HepG2 (cell line): ENCODE results near the gene RHBDD3. TPM values are rescaled to one million over a fixed set of nuclear protein-coding genes. Genes with fewer than 3 reads are reported as not detected.
A peak's percentile ranks its signal among the peaks of the same experiment; 100 is the strongest.

Experiments
- CBX2 ChIP-seq, 2 experiments: fragments of 200-600 bp in 1 of 2; sonication (generic); formaldehyde crosslinking in 1 of 2; IDR thresholded peaks; 2 replicates each; pipeline versions ENCODE4 v1.7.0 to v1.8.1; 2018 to 2022; ENCODE audit warnings: low read depth in 2 of 2, low read length in 1 of 2, mild to moderate bottlenecking in 1 of 2, missing genetic modification reagents in 1 of 2
- CBX5 ChIP-seq: sonication (generic); formaldehyde crosslinking; IDR thresholded peaks from 2 replicates; pipeline ENCODE4 v1.4.0; 2020; ENCODE audit warnings: missing genetic modification reagents, borderline replicate concordance
- CHCHD3 ChIP-seq: sonication (generic); formaldehyde crosslinking; IDR thresholded peaks from 2 replicates; pipeline ENCODE4 v1.8.0; 2022; ENCODE audit warnings: mild to moderate bottlenecking, missing genetic modification reagents, moderate library complexity
- ELF1 ChIP-seq: sonication (generic); formaldehyde crosslinking; IDR thresholded peaks from 2 replicates; pipeline ENCODE4 v1.4.0; 2020; ENCODE audit warnings: missing genetic modification reagents
- ELF4 ChIP-seq: sonication (generic); formaldehyde crosslinking; IDR thresholded peaks from 2 replicates; pipeline ENCODE4 v1.5.0; 2020; ENCODE audit warnings: missing genetic modification reagents, mild to moderate bottlenecking, moderate library complexity, borderline replicate concordance
- FOXP4 ChIP-seq: sonication (generic); formaldehyde crosslinking; IDR thresholded peaks from 2 replicates; pipeline ENCODE4 v1.4.0; 2020; ENCODE audit warnings: missing genetic modification reagents
- GLI4 ChIP-seq: sonication (generic); formaldehyde crosslinking; IDR thresholded peaks from 2 replicates; pipeline ENCODE4 v1.5.1; 2020; ENCODE audit warnings: missing genetic modification reagents, mild to moderate bottlenecking, moderate library complexity, borderline replicate concordance
- HCFC1 ChIP-seq: fragments of 150-350 bp; IDR thresholded peaks from 2 replicates; pipeline ENCODE4 v1.6.1; 2014; ENCODE audit warnings: low read depth, low read length
- NBN ChIP-seq: fragments of 450-650 bp; conservative IDR thresholded peaks from 2 replicates; pipeline ENCODE4 v1.6.1; 2017
- NPAS2 ChIP-seq: sonication (generic); formaldehyde crosslinking; IDR thresholded peaks from 2 replicates; pipeline ENCODE4 v1.8.0; 2022; ENCODE audit warnings: mild to moderate bottlenecking, missing genetic modification reagents, borderline replicate concordance
- REST ChIP-seq, 2 experiments: IDR thresholded peaks; 2 replicates each; pipeline ENCODE4 v1.6.1; 2011 to 2012; ENCODE audit warnings: low read length in 2 of 2, borderline replicate concordance in 1 of 2, low read depth in 1 of 2, mild to moderate bottlenecking in 1 of 2, moderate library complexity in 1 of 2
- RXRB ChIP-seq: IDR thresholded peaks from 2 replicates; pipeline ENCODE4 v1.6.1; 2016; ENCODE audit warnings: borderline replicate concordance, missing genetic modification reagents, missing compliant biosample characterization
- SAFB2 ChIP-seq: sonication (generic); formaldehyde crosslinking; IDR thresholded peaks from 2 replicates; pipeline ENCODE4 v1.5.1; 2020; ENCODE audit warnings: missing genetic modification reagents, low read depth, mild to moderate bottlenecking, borderline replicate concordance
- SMARCC2 ChIP-seq: fragments of 450-650 bp; IDR thresholded peaks from 2 replicates; pipeline ENCODE4 v1.6.1; 2017; ENCODE audit warnings: antibody characterized with exemption, mild to moderate bottlenecking
- TCF7 ChIP-seq: sonication (generic); IDR thresholded peaks from 2 replicates; pipeline ENCODE4 v1.6.1; 2016; ENCODE audit warnings: antibody characterized with exemption, low read depth
- ZBTB8A ChIP-seq: sonication (generic); formaldehyde crosslinking; IDR thresholded peaks from 2 replicates; pipeline ENCODE4 v1.4.0; 2020; ENCODE audit warnings: mild to moderate bottlenecking, low read depth, missing genetic modification reagents, borderline replicate concordance
- ZFAT ChIP-seq: sonication (generic); formaldehyde crosslinking; conservative IDR thresholded peaks from 2 replicates; pipeline ENCODE4 v1.8.1; 2023; ENCODE audit warnings: missing genetic modification reagents, inconsistent platforms
- ZNF20 ChIP-seq: sonication (generic); formaldehyde crosslinking; IDR thresholded peaks from 2 replicates; pipeline ENCODE4 v1.4.0; 2020; ENCODE audit warnings: mild to moderate bottlenecking, moderate library complexity, missing genetic modification reagents
- ZNF225 ChIP-seq: sonication (generic); formaldehyde crosslinking; IDR thresholded peaks from 2 replicates; pipeline ENCODE4 v1.4.0; 2020; ENCODE audit warnings: mild to moderate bottlenecking, missing genetic modification reagents
- ZNF546 ChIP-seq: sonication (generic); formaldehyde crosslinking; conservative IDR thresholded peaks from 2 replicates; pipeline ENCODE4 v1.8.1; 2023; ENCODE audit warnings: mild to moderate bottlenecking, missing genetic modification reagents
- ZNF724P ChIP-seq: sonication (generic); formaldehyde crosslinking; IDR thresholded peaks from 2 replicates; pipeline ENCODE4 v1.8.0; 2022; ENCODE audit warnings: missing genetic modification reagents, borderline replicate concordance
- ZXDC ChIP-seq: sonication (generic); formaldehyde crosslinking; IDR thresholded peaks from 2 replicates; pipeline ENCODE4 v1.5.0; 2020; ENCODE audit warnings: mild to moderate bottlenecking, missing genetic modification reagents
- polyA plus RNA-seq, 8 experiments: library from polyadenylated mRNA; depleted of rRNA in 3 of 8; stranded (reverse) in 7 of 8; unstranded in 1 of 8; fragments of >200 nt; fragmentation: Illumina TruSeq in 4 of 8; extraction: Trizol in 4 of 8; gene quantifications; 2 replicates each; pipeline versions ENCODE4 v1.2.1 to v1.2.3, GENCODE V29; 2011 to 2016; ENCODE audit warnings: low read depth in 4 of 8, missing spikeins in 1 of 8, mixed read lengths in 1 of 8; ENCODE audit not compliant: insufficient read depth in 1 of 8
- total RNA-seq, 5 experiments: library from RNA; depleted of rRNA; stranded (reverse); fragments of >200 nt; fragmentation: Illumina TruSeq; extraction: Trizol; gene quantifications; 2 replicates each; pipeline ENCODE4 v1.2.3, GENCODE V29; 2016; ENCODE audit warnings: low read depth in 1 of 5

Gene RHBDD3
- total and polyA plus RNA-seq, 2 of the 13 experiments (the other 11 are each of a cell fraction or from before 2014, with no cell fraction given): 12.1 to 26.7 TPM

GRCh38 chr22:29306175-29306834 lies 38.5 kb upstream of the RHBDD3 start, which contains the start of gene GAS2L1 (continued):
- TF ChIP-seq ZXDC (CRISPR knock-in tag): no peak
- TF ChIP-seq ZNF546: no peak
- TF ChIP-seq SMARCC2: no peak
- TF ChIP-seq ZNF724P (CRISPR knock-in tag): no peak
- TF ChIP-seq GLI4 (CRISPR knock-in tag): no peak
- 0 out of 2 replicates have a peak, but pooled peaks have one; percentile 59 for TF ChIP-seq CHCHD3
- no peak for TF ChIP-seq ELF1 (CRISPR knock-in tag)
- TF ChIP-seq TCF7: no peak
- TF ChIP-seq ZNF20: no peak
- TF ChIP-seq NPAS2 (CRISPR knock-in tag): no peak
- no peak for TF ChIP-seq ZFAT (CRISPR knock-in tag)
- TF ChIP-seq ZBTB8A (CRISPR knock-in tag): no peak
- no peak for TF ChIP-seq SAFB2 (CRISPR knock-in tag)
- no peak for TF ChIP-seq ELF4 (CRISPR knock-in tag)
- TF ChIP-seq RXRB (CRISPR knock-in tag): peak; percentile 40; the same call in 1 of the 2 replicates
- no peak for TF ChIP-seq ZNF225 (CRISPR knock-in tag)
- 0 out of 2 replicates have a peak, but pooled peaks have one; percentile 14 for TF ChIP-seq CBX5
- no peak for TF ChIP-seq HCFC1
- no peak for TF ChIP-seq REST (IDR thresholded peaks at IDR 0.05; ENCODE audit: borderline replicate concordance in 1 of 2, low read depth in 1 of 2, low read length in 2 of 2)
- TF ChIP-seq CBX2 (IDR thresholded peaks at IDR 0.05; ENCODE audit: low read depth, low read length): no peak
- no peak for TF ChIP-seq CBX2 (CRISPR knock-in tag; IDR thresholded peaks at IDR 0.05; ENCODE audit: low read depth)
- TF ChIP-seq NBN: no peak
- TF ChIP-seq FOXP4 (CRISPR knock-in tag): 0 out of 2 replicates have a peak, but pooled peaks have one; percentile 27
